Measurements from ENCODE around the gene SYNE1. TPM values are rescaled to one million over a fixed set of nuclear protein-coding genes. Genes with fewer than 3 reads are reported as not detected.

Gene SYNE1
- total and polyA plus RNA-seq, 2 of the 8 experiments (the other 6 are each of a cell fraction or from before 2014, with no cell fraction given), result 2.8 to 5.5 TPM

DNA sequence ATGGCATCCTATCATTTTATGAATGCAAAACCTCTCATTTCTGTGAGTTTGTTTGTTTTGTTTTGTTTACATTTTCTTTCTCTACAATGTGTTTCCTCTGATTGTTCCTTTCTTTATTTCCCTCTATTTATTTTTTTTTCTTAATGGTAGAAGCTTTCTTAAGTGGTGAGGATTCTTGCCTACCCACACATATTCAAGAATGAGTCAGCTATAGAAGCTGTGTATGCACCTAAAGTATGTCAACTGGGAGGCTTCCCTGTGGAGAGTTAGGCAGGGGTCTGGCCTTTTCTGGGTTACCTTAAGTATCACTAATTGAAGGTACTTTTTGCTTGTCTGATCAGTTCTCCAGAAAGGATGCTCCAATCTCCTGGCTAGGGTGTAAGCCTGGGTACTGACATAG, 475.7 kb downstream of the SYNE1 start:
- Histone ChIP-seq H3K23ac (ENCODE audit: insufficient read length) (no peak overlapping the region), H2BK15ac (ENCODE audit: low read length) (no peak overlapping the region), H3K27ac (ENCODE audit: low read depth, low read length) (no peak overlapping the region), H3K27me3 (replicated peaks in 1 of 4; ENCODE audit: control insufficient read depth in 3 of 4, extremely low read depth in 1 of 4, insufficient read depth in 3 of 4, low read length in 3 of 4) (no peaks in the 10 kb centered on the region), H4K8ac (ENCODE audit: extremely low read depth, insufficient read depth, low read length) (no peak overlapping the region), H2BK20ac (ENCODE audit: low read length) (no peak overlapping the region), H2AK5ac (ENCODE audit: low read depth, low read length) (no peak overlapping the region), H3K36me3 (ENCODE audit: control insufficient read depth in 2 of 4, insufficient read depth in 4 of 4, low read length in 3 of 4) (no peaks in the 10 kb centered on the region), H3K79me1 (ENCODE audit: low read depth, low read length) (no peaks in the 10 kb centered on the region), H3K56ac (replicated peaks; ENCODE audit: insufficient read length, low read depth, low read length) (no peak overlapping the region), H3K18ac (ENCODE audit: extremely low read depth, low read length) (no peak overlapping the region), H2AFZ (ENCODE audit: low read length) (no peak overlapping the region), H4K5ac (ENCODE audit: insufficient read length, low read depth, low read length) (no peak overlapping the region), H3K9ac (replicated peaks in 1 of 4; ENCODE audit: extremely low read depth in 1 of 4, low read depth in 3 of 4, low read length in 3 of 4) (no peak overlapping the region), H3K79me2 (ENCODE audit: control insufficient read depth in 1 of 2, insufficient read depth in 2 of 2, low read length in 2 of 2) (no peaks in the 10 kb centered on the region), H3K4ac (replicated peaks; ENCODE audit: insufficient read length, low read depth, low read length) (no peak overlapping the region), H2BK5ac (ENCODE audit: low read depth, low read length) (no peak overlapping the region), H3K4me1 (replicated peaks in 1 of 4; ENCODE audit: control insufficient read depth in 3 of 4, insufficient read depth in 4 of 4, low read length in 3 of 4) (peaks cover 0 to 5% (median under 1%) of the 10 kb centered on the region in 4 experiments; a peak in 2 of 7 replicates), H3K23me2 (ENCODE audit: low read depth, low read length) (no peaks in the 10 kb centered on the region), H3K9me3 (ENCODE audit: insufficient read depth in 2 of 2, low read depth in 1 of 2, low read length in 1 of 2) (no peaks in the 10 kb centered on the region), H2BK120ac (replicated peaks; ENCODE audit: low read depth, low read length) (no peak overlapping the region), H4K91ac (replicated peaks; ENCODE audit: insufficient read length, low read length) (no peak overlapping the region), H4K20me1 (replicated peaks in 1 of 2; ENCODE audit: control insufficient read depth in 1 of 2, insufficient read depth in 2 of 2, low read length in 2 of 2) (no peaks in the 10 kb centered on the region), H3K4me2 (ENCODE audit: insufficient read depth in 1 of 2, low read depth in 2 of 2, low read length in 2 of 2) (no peak overlapping the region), H2BK12ac (ENCODE audit: low read depth, low read length) (no peak overlapping the region), H3K4me3 (ENCODE audit: extremely low read depth in 1 of 4, insufficient read depth in 2 of 4, low read depth in 3 of 4, low read length in 4 of 4) (no peak overlapping the region), H3K14ac (ENCODE audit: insufficient read length) (no peak overlapping the region)
- TF ChIP-seq BRCA1 (IDR thresholded peaks at IDR 0.05; ENCODE audit: low read depth, low read length) (no peak), POLR2AphosphoS5 (IDR thresholded peaks at IDR 0.05; ENCODE audit: low read depth, low read length) (no peak), SAP30 (IDR thresholded peaks at IDR 0.05; ENCODE audit: insufficient read depth, insufficient replicate concordance, low read length) (no peak), CHD2 (IDR thresholded peaks at IDR 0.05; ENCODE audit: low read length) (no peak), POLR2A (IDR thresholded peaks at IDR 0.05; ENCODE audit: control extremely low read depth in 1 of 2, low read depth in 2 of 2, low read length in 2 of 2) (no peak)
- ChIA-PET POLR2A (ENCODE audit: partially characterized antibody) (no interaction called here), CTCF (ENCODE audit: partially characterized antibody) (interaction anchor here (0.6 to 1.3 kb wide), 3 partner anchors 10 to 395 kb away, joined by 3 to 4 read pairs (median 3); no protein-coding TSS in a partner anchor)
- DNase-seq (ENCODE audit: low read depth in 1 of 2, low spot score in 2 of 2), result no peak
- no peak for FAIRE-seq

All from H1 (cell line).